GM18909 (cell line): ENCODE measurements around the gene KLHL6.
A peak's percentile ranks its signal among the peaks of the same experiment; 100 is the strongest.
"Not testable (repeated sequence)": the region's sequence is repeated elsewhere in the genome, so short reads cannot be mapped to it uniquely, and the experiment has no call there.

ENCODE experiments used
- ATAC-seq: cut with Tn5 transposase; IDR thresholded peaks from one replicate; pipeline ENCODE4 v1.9.1; 2021; ENCODE audit warnings: mild to moderate bottlenecking; ENCODE audit not compliant: unreplicated experiment, poor library complexity

The KLHL6 gene

GRCh38 chr3:183460081-183461055, 95.1 kb downstream of the KLHL6 start:
- ATAC-seq, result no peak

- ATAC-seq, result no peak
Observed at GRCh38 chr3:183455089-183455488, 100.4 kb downstream of the KLHL6 start.

GRCh38 chr3:183454064-183454463, 101.4 kb downstream of the KLHL6 start:
- no peak for ATAC-seq

- ATAC-seq, result no peak
Observed at GRCh38 chr3:183449791-183450190, 105.7 kb downstream of the KLHL6 start.

- no peak for ATAC-seq
Observed at GRCh38 chr3:183449391-183449790, 106.1 kb downstream of the KLHL6 start.

- no peak for ATAC-seq
Observed at GRCh38 chr3:183448369-183449128, 107.0 kb downstream of the KLHL6 start.

- peak; percentile 80 for ATAC-seq
Observed at GRCh38 chr3:183447206-183448001, 108.1 kb downstream of the KLHL6 start.

- ATAC-seq, result no peak
Observed at GRCh38 chr3:183446838-183447205, 108.7 kb downstream of the KLHL6 start.

- no peak for ATAC-seq
Observed at GRCh38 chr3:183444748-183445147, 110.8 kb downstream of the KLHL6 start.

- no peak for ATAC-seq
Observed at GRCh38 chr3:183443395-183444385, 111.8 kb downstream of the KLHL6 start.

- no peak for ATAC-seq
Observed at GRCh38 chr3:183442994-183443393, 112.5 kb downstream of the KLHL6 start.

GRCh38 chr3:183440521-183440920, 115.0 kb downstream of the KLHL6 start:
- not testable (repeated sequence) for ATAC-seq

GRCh38 chr3:183439515-183439914, 116.0 kb downstream of the KLHL6 start:
- ATAC-seq, result no peak

- ATAC-seq, result no peak
Observed at GRCh38 chr3:183438735-183439134, 116.8 kb downstream of the KLHL6 start.

- ATAC-seq, result no peak
Observed at GRCh38 chr3:183437666-183438564, 117.6 kb downstream of the KLHL6 start.
